AG10803 (cell line): Measurements from ENCODE around the gene LPAR1.

Experiments used
- DNase-seq: peaks from one replicate; pipeline ENCODE4 v3.0.0; 2010; ENCODE audit warnings: low read depth
- H3K4me3 ChIP-seq: 2 replicates; pipeline ENCODE4 v1.5.1; 2011; ENCODE audit warnings: mild to moderate bottlenecking, low read length, control low read depth
- TF ChIP-seq, protein P1 (sequence below): conservative IDR thresholded peaks from 2 replicates; pipeline ENCODE4 v1.5.1; 2011; ENCODE audit warnings: mild to moderate bottlenecking, low read length, control low read depth, inconsistent platforms

The LPAR1 gene

DNA sequence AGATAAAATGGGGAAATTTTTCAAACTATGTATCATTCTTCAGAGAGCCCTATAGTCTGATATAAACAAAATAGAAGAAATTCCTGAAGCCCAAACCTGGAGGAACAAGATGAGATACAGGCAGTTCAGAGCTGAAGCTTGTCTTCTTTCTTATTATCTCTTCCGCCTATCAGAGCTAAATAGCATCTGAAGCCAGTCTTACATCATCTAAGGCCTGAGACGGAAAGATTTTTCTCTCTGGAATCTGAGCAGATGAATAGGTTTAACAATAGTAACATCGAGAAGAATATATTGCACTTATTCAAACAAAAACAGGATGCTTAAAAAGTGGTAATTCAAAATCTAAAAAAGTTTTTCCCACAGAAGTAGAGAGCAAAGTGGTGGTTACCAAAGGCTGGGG, 59.8 kb downstream of the LPAR1 start:
- TF ChIP-seq, protein P1, sequence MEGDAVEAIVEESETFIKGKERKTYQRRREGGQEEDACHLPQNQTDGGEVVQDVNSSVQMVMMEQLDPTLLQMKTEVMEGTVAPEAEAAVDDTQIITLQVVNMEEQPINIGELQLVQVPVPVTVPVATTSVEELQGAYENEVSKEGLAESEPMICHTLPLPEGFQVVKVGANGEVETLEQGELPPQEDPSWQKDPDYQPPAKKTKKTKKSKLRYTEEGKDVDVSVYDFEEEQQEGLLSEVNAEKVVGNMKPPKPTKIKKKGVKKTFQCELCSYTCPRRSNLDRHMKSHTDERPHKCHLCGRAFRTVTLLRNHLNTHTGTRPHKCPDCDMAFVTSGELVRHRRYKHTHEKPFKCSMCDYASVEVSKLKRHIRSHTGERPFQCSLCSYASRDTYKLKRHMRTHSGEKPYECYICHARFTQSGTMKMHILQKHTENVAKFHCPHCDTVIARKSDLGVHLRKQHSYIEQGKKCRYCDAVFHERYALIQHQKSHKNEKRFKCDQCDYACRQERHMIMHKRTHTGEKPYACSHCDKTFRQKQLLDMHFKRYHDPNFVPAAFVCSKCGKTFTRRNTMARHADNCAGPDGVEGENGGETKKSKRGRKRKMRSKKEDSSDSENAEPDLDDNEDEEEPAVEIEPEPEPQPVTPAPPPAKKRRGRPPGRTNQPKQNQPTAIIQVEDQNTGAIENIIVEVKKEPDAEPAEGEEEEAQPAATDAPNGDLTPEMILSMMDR, result no peak
- H3K4me3 ChIP-seq, result no peak overlapping the region
- DNase-seq, result no peak

DNA sequence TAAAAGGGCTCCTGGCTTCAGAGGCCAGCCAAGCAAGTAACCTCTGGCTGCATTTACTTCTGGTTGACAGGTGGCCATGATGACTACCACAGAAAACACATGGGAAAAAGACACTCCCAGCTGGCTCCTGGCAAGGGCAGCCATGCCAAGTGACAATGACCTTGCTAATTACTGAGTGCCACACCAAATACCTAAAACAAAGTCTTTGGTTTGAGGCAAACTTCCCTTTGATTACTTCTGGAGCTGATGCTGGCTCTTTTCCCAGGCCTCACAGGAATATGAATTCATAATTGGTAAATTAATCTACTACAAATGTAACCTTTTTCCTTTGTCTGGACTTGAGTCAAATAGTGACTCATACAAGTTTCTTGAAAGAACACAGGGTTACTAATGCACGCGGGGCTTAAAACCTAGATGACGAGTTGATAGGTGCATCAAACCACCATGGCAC, 61.0 kb downstream of the LPAR1 start:
- DNase-seq, result peak; percentile 54
- TF ChIP-seq, protein P1, result no peak
- no peak overlapping the region for H3K4me3 ChIP-seq

DNA sequence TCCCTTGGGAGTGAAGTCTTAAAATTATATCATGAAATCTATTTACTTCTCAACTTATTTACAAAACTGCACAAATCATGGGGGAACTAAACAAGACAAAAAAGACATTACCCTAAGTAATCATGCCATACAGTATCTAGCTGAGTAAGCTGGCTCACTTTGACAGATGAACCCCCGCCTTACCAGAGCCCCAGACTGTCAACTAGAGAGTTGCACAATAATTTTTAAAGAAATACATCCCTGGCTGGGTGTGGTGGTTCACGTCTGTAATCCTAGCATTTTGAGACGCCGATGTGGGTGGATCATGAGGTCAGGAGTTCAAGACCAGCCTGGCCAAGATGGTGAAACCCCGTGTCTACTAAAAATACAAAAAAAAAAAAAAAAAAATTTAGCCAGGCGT, 62.3 kb downstream of the LPAR1 start:
- no peak overlapping the region for H3K4me3 ChIP-seq
- TF ChIP-seq, protein P1, result no peak
- no peak for DNase-seq

DNA sequence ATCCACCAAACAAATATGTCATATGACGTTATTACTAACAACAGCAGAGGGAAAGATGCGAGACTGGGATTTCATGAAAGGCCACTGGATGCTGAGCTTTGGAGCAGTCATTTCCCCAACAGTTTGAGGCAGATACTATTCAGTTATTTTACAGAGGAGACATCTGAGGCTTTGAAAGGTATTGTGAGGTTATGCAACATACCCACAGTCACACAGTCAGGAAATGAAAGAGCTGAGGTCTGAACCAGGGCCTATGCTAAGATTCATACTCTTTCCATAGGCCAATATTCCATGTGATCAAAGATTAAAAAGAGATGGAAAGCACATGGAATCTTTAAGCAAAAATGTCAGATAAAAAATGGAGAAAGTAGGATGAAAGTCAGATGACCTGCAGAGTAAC, 63.0 kb downstream of the LPAR1 start:
- H3K4me3 ChIP-seq, result no peak overlapping the region
- no peak for DNase-seq
- TF ChIP-seq, protein P1, result no peak

DNA sequence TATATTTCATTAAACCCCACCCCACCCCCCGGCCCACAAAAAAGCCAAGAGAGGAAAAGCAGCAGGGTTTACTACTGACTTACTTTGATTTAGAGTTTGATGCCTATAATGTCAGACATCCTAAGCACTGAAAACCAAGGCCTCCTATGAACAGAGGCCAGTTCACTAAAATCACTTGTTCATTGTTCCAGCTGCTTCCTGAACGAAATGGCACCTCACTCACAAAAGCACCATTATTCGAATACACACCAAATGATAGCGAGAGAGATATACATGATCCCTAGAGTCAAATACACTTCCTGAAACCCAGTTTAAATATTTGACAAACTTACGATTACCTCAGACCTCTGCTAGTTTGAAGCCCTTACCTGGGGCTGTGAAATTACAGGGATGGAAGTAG, 66.6 kb downstream of the LPAR1 start:
- H3K4me3 ChIP-seq, result no peak overlapping the region
- TF ChIP-seq, protein P1, result no peak
- no peak for DNase-seq

DNA sequence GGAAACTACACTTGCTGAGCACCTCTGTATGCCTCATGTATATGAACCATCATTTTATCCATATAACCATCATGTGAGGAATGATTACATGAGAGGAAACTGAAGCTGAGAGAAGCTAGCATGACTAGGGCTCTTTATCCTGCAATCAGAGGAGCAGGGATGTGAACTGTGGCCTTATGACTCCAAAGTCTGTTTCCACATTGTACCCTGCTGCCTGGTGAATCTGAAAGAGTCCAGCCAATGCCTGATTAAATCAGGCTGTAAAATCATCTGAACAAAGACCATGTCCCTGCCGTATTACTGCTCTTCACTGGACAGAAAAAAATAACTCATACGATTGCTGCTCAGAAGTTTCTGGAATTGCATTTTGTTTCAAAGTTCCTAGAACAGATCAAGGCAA, 67.0 kb downstream of the LPAR1 start:
- no peak for DNase-seq
- H3K4me3 ChIP-seq, result no peak overlapping the region
- TF ChIP-seq, protein P1, result no peak

DNA sequence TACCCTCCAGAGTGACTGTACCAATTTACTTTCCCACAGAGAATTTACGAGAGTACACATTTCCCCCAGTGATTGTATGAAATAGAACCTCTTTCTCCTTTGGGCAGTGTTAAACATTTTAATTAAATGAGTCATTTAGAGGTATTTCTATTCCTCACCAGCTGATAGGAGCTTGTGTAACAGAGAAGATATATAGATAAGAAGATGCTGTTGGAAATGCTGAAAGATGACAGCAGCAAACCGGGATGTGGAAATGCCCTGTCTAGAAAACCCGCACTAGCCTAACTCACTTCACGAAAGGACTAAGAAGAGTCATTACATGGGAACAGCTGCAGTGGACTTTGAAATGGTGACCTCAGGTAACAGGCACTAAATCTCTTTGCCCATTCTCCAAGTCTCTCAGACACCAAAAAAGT, 68.3 kb downstream of the LPAR1 start:
- peak; percentile 80 for DNase-seq
- TF ChIP-seq, protein P1, result no peak

More for the DNA sequence above, 68.3 kb downstream of the LPAR1 start:
- H3K4me3 ChIP-seq, result no peak overlapping the region
